ENCODE results near the gene HIVEP1.

GRCh38 chr6:12014873-12015149, 2.7 kb downstream of the HIVEP1 start:
- TF ChIP-seq, protein P1, sequence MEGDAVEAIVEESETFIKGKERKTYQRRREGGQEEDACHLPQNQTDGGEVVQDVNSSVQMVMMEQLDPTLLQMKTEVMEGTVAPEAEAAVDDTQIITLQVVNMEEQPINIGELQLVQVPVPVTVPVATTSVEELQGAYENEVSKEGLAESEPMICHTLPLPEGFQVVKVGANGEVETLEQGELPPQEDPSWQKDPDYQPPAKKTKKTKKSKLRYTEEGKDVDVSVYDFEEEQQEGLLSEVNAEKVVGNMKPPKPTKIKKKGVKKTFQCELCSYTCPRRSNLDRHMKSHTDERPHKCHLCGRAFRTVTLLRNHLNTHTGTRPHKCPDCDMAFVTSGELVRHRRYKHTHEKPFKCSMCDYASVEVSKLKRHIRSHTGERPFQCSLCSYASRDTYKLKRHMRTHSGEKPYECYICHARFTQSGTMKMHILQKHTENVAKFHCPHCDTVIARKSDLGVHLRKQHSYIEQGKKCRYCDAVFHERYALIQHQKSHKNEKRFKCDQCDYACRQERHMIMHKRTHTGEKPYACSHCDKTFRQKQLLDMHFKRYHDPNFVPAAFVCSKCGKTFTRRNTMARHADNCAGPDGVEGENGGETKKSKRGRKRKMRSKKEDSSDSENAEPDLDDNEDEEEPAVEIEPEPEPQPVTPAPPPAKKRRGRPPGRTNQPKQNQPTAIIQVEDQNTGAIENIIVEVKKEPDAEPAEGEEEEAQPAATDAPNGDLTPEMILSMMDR (IDR thresholded peaks at IDR 0.05), result no peak
- no peak for TF ChIP-seq ZFX (IDR thresholded peaks at IDR 0.05; ENCODE audit: borderline replicate concordance)
